A673 (cell line): Measurements from ENCODE around the gene TASP1. TPM values are rescaled to one million over a fixed set of nuclear protein-coding genes. Genes with fewer than 3 reads are reported as not detected.

Experiments used
- BruUV-seq: library from RNA; stranded (reverse); fragments of 400-500 nt; replicated peaks from 2 replicates; lab custom pipeline; 2021; lab: Mats Ljungman, UMichigan
- CTCF ChIA-PET: fragments of 300-600 bp; sonication (Branson Sonifier 250); formaldehyde crosslinking; loops from one replicate; lab custom pipeline; 2022; ENCODE audit warnings: antibody characterized with exemption; lab: Charles Lee
- POLR2A ChIA-PET: fragments of 300-600 bp; sonication (Branson Sonifier 250); formaldehyde crosslinking; loops from one replicate; lab custom pipeline; 2022; ENCODE audit warnings: antibody characterized with exemption; ENCODE audit not compliant: low non-redundant PET; lab: Charles Lee
- DNase-seq: peaks from one replicate; pipeline ENCODE4 v3.0.0-alpha.2; 2015; ENCODE audit warnings: low spot score
- H3K27ac ChIP-seq: fragments of 200-600 bp; sonication (generic); 2 replicates; pipeline ENCODE4 v1.5.1; 2016; ENCODE audit warnings: mixed run types, low read depth, mild to moderate bottlenecking, mixed read lengths, antibody characterized with exemption, low read length; ENCODE audit not compliant: poor library complexity, severe bottlenecking
- H3K27me3 ChIP-seq: fragments of 200-600 bp; sonication (generic); replicated peaks from 2 replicates; pipeline ENCODE4 v1.6.1; 2017; ENCODE audit warnings: mixed run types, low read depth, mild to moderate bottlenecking, mixed read lengths, antibody characterized with exemption, low read length; ENCODE audit not compliant: insufficient read depth, poor library complexity
- H3K36me3 ChIP-seq: fragments of 200-600 bp; sonication (generic); 2 replicates; pipeline ENCODE4 v1.6.1; 2016; ENCODE audit warnings: mixed run types, mild to moderate bottlenecking, mixed read lengths, antibody characterized with exemption, low read length; ENCODE audit not compliant: insufficient read depth, poor library complexity, severe bottlenecking
- H3K4me1 ChIP-seq: fragments of 200-600 bp; sonication (generic); 2 replicates; pipeline ENCODE4 v1.6.1; 2017; ENCODE audit warnings: mixed run types, mild to moderate bottlenecking, mixed read lengths, antibody characterized with exemption, low read length; ENCODE audit not compliant: insufficient read depth, poor library complexity, severe bottlenecking
- H3K4me3 ChIP-seq: fragments of 200-600 bp; sonication (generic); 2 replicates; pipeline ENCODE4 v1.5.1; 2016; ENCODE audit warnings: low read depth, mixed run types, mild to moderate bottlenecking, mixed read lengths, low read length; ENCODE audit not compliant: poor library complexity, severe bottlenecking
- H3K9me3 ChIP-seq: fragments of 200-600 bp; sonication (generic); 2 replicates; pipeline ENCODE4 v1.6.1; 2016; ENCODE audit warnings: mixed run types, low read depth, mild to moderate bottlenecking, mixed read lengths, antibody characterized with exemption, low read length; ENCODE audit not compliant: poor library complexity, severe bottlenecking
- EZH2 ChIP-seq: fragments of 200-600 bp; sonication (generic); IDR thresholded peaks from 2 replicates; pipeline ENCODE4 v1.6.1; 2017; ENCODE audit warnings: borderline replicate concordance, low read depth, mild to moderate bottlenecking, mixed read lengths, antibody characterized with exemption, low read length; ENCODE audit not compliant: poor library complexity, severe bottlenecking
- intact Hi-C: fragments of 100-400 bp; cut with micrococcal nuclease; formaldehyde crosslinking; loops from one replicate; pipeline ENCODE4 v1.10.0; 2022; ENCODE audit not compliant: unreplicated experiment
- total RNA-seq: library from RNA; stranded (reverse); gene quantifications from 2 replicates; pipeline ENCODE4 v1.2.3, GENCODE V29; 2021
- TF ChIP-seq, protein P1 (sequence below): fragments of 300-800, 200-600 bp; sonication (generic); conservative IDR thresholded peaks from 2 replicates; pipeline ENCODE4 v1.5.1; 2017; ENCODE audit warnings: low read depth, mild to moderate bottlenecking, antibody characterized with exemption, low read length, moderate library complexity, mixed read lengths

TASP1 gene
- total RNA-seq, 1 experiment from 2014 or later: 15.6 TPM

DNA sequence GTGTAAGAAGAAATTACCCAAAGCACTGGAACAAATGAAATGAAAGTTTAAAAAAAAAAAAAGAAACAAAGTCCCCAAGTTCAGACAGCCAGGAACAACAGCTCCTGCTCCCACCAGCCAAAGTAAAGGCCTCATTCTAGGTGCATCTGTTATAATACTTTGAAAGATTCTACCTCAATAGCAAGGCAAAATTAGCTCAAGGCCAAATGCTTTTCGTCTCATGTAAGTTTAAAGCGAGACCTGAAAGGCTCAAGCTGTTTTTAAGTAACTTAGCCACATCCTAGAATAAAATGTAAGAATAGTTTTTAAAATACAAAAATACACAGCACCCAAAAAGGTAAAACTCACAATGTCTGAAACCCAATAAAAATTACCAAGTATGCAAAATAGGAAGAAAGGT, 64.7 kb downstream of the TASP1 start:
- Histone ChIP-seq H3K36me3 (no peaks in the 10 kb centered on the region), H3K4me1 (no peaks in the 10 kb centered on the region), H3K27me3 (no peaks in the 10 kb centered on the region), H3K27ac (no peak overlapping the region), H3K4me3 (no peak overlapping the region), H3K9me3 (peaks cover 6% of the 10 kb centered on the region)
- POLR2A ChIA-PET: no interaction called here
- intact Hi-C loops: no loop called here
- CTCF ChIA-PET: no interaction called here
- TF ChIP-seq EZH2: no peak
- TF ChIP-seq, protein P1, sequence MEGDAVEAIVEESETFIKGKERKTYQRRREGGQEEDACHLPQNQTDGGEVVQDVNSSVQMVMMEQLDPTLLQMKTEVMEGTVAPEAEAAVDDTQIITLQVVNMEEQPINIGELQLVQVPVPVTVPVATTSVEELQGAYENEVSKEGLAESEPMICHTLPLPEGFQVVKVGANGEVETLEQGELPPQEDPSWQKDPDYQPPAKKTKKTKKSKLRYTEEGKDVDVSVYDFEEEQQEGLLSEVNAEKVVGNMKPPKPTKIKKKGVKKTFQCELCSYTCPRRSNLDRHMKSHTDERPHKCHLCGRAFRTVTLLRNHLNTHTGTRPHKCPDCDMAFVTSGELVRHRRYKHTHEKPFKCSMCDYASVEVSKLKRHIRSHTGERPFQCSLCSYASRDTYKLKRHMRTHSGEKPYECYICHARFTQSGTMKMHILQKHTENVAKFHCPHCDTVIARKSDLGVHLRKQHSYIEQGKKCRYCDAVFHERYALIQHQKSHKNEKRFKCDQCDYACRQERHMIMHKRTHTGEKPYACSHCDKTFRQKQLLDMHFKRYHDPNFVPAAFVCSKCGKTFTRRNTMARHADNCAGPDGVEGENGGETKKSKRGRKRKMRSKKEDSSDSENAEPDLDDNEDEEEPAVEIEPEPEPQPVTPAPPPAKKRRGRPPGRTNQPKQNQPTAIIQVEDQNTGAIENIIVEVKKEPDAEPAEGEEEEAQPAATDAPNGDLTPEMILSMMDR: no peak
- no TSS peak for BruUV-seq
- DNase-seq: no peak

DNA sequence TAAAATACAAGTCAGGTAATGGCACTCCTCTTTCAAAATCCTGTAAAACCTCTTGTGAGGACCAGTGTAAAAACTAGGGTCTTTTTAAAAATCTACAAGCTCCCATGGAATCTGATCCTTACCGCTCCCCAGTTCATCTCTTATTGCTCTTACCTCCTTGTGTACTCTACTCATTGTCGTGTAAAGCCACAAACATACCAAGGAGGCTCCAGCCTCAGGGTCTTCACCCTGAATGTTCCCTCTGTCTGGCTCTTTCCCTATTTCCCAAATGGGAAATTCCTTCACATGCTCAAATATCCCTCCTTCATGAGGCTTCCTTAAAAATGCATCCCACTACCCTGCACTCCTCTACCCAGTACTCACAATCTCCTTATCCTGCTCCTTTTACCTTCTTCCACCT, 67.1 kb downstream of the TASP1 start:
- H3K27me3 ChIP-seq: no peaks in the 10 kb centered on the region
- DNase-seq: no peak
- H3K4me3 ChIP-seq: no peak overlapping the region
- H3K36me3 ChIP-seq: no peaks in the 10 kb centered on the region
- TF ChIP-seq, protein P1: no peak
- no peak for TF ChIP-seq EZH2
- intact Hi-C loops: no loop called here
- POLR2A ChIA-PET: no interaction called here
- no TSS peak for BruUV-seq
- H3K27ac ChIP-seq: no peak overlapping the region
- no peaks in the 10 kb centered on the region for H3K4me1 ChIP-seq
- CTCF ChIA-PET: no interaction called here
- H3K9me3 ChIP-seq: peaks cover 6% of the 10 kb centered on the region

DNA sequence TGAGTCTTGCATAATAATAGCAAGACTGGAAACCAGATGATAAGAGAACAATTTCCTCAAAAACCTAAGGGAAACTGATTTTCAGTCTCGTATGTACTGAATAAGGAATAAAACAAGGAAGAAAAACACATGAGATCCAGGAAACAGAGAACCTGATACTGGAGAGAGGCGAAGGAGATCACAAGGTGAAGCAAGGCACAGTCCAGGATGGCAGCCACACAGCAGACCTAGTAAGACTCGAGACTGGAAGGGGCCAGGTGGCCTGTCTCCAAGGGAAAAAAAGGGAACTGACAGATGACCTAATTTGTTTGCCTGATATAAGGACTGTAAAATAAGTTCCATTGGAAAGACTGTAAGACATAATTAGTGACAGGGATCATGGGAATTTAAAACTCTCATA, 71.1 kb downstream of the TASP1 start:
- no peaks in the 10 kb centered on the region for H3K9me3 ChIP-seq
- H3K36me3 ChIP-seq: no peaks in the 10 kb centered on the region
- POLR2A ChIA-PET: no interaction called here
- H3K27ac ChIP-seq: no peak overlapping the region
- intact Hi-C loops: no loop called here
- no peaks in the 10 kb centered on the region for H3K27me3 ChIP-seq
- no peak overlapping the region for H3K4me3 ChIP-seq
- CTCF ChIA-PET: interaction anchor here (0.6 kb wide), 1 partner anchor 1677 kb away, joined by 8 read pairs; no protein-coding TSS in a partner anchor
- TF ChIP-seq, protein P1: no peak
- TF ChIP-seq EZH2: no peak
- BruUV-seq: no TSS peak
- DNase-seq: no peak
- no peaks in the 10 kb centered on the region for H3K4me1 ChIP-seq
